Spleen (tissue), 11 donors: Measurements from ENCODE around the gene MSI2. TPM values are rescaled to one million over a fixed set of nuclear protein-coding genes. Genes with fewer than 3 reads are reported as not detected.

Experiments
- DNase-seq: peaks from one replicate; pipeline ENCODE4 v3.0.0-alpha.2; 2020
- H3K27ac ChIP-seq, 8 donors: fragments of 200-600 bp; sonication (generic) in 7 of 8; 1 replicate in 4 of 8; 2 replicates in 4 of 8; pipeline versions ENCODE4 v1.5.0 to v1.8.0; 2016 to 2021; ENCODE audit warnings: inconsistent platforms in 4 of 8, mild to moderate bottlenecking in 4 of 8, moderate library complexity in 1 of 8
- H3K27me3 ChIP-seq, 7 donors: fragments of 200-600 bp; sonication (generic) in 6 of 7; replicated peaks in 1 of 7; 1 replicate in 4 of 7; 2 replicates in 3 of 7; pipeline versions ENCODE4 v1.5.0 to v1.8.0; 2016 to 2021; ENCODE audit warnings: inconsistent platforms in 3 of 7, mild to moderate bottlenecking in 1 of 7
- H3K36me3 ChIP-seq, 6 donors: fragments of 200-600 bp; sonication (generic) in 5 of 6; 1 replicate in 4 of 6; 2 replicates in 2 of 6; pipeline versions ENCODE4 v1.5.0 to v1.8.0; 2016 to 2021; ENCODE audit warnings: inconsistent platforms in 2 of 6
- H3K4me1 ChIP-seq, 6 donors: fragments of 200-600 bp; sonication (generic) in 5 of 6; 1 replicate in 3 of 6; 2 replicates in 3 of 6; pipeline versions ENCODE4 v1.5.0 to v1.8.0; 2016 to 2021; ENCODE audit warnings: inconsistent platforms in 3 of 6
- H3K4me3 ChIP-seq, 8 donors: fragments of 200-600 bp; sonication (generic) in 7 of 8; 1 replicate in 4 of 8; 2 replicates in 4 of 8; pipeline versions ENCODE4 v1.5.0 to v1.8.0; 2016 to 2021; ENCODE audit warnings: inconsistent platforms in 4 of 8, mild to moderate bottlenecking in 4 of 8, moderate library complexity in 2 of 8
- H3K9me3 ChIP-seq, 8 donors: fragments of 200-600 bp; sonication (generic) in 7 of 8; 1 replicate in 4 of 8; 2 replicates in 4 of 8; pipeline versions ENCODE4 v1.5.0 to v1.8.0; 2016 to 2021; ENCODE audit warnings: inconsistent platforms in 4 of 8
- CTCF ChIP-seq, 11 experiments: fragments of 200-600 bp in 7 of 11; fragments of 450-650 bp in 4 of 11; sonication (generic) in 4 of 11; IDR thresholded peaks in 8 of 11; conservative IDR thresholded peaks in 3 of 11; 1 replicate in 7 of 11; 2 replicates in 4 of 11; pipeline versions ENCODE4 v1.4.0 to v1.8.0; 2016 to 2021; ENCODE audit warnings: antibody characterized with exemption in 11 of 11, inconsistent platforms in 4 of 11, mild to moderate bottlenecking in 1 of 11
- POLR2A ChIP-seq, 3 donors: fragments of 450-650 bp; IDR thresholded peaks; one replicate each; pipeline ENCODE4 v1.5.1; 2017; ENCODE audit warnings: antibody characterized with exemption in 3 of 3, mild to moderate bottlenecking in 1 of 3
- POLR2AphosphoS5 ChIP-seq, 3 donors: sonication (generic); formaldehyde crosslinking; IDR thresholded peaks; one replicate each; pipeline ENCODE4 v1.5.1; 2017; ENCODE audit warnings: antibody characterized with exemption in 3 of 3
- WGBS, 5 donors: extraction: QIAGEN DNeasy Blood & Tissue Kit in 3 of 5; methylation state at CpG; one replicate each; pipeline versions ENCODE4 v1.1.5 to v1.1.7; 2013 to 2018; 5-methylcytosine and 5-hydroxymethylcytosine counted together
- intact Hi-C: fragments of 100-400 bp; cut with DNase I; formaldehyde crosslinking; loops from one replicate; pipeline ENCODE4 v1.15.0; 2023; ENCODE audit warnings: low total_unique reads
- polyA plus RNA-seq, 3 donors: library from polyadenylated mRNA; stranded (reverse); fragments of 200-250 nt; gene quantifications; one replicate each; pipeline ENCODE4 v1.2.1, GENCODE V29; 2013
- total RNA-seq, 7 donors: library from RNA; depleted of rRNA in 3 of 7; stranded (reverse); fragments of >200 nt in 3 of 7; fragmentation: NEBNext Ultra II Directional in 4 of 7; extraction: Animal tissue kit (Norgen Biotek cat#: 25700) in 4 of 7; gene quantifications; one replicate each; pipeline versions ENCODE4 v1.1.0 to v1.2.1, GENCODE V29; 2016 to 2021
- donor health status: healthy with polysubstance abuse.
- donor health status: DM: no; HTN: no; CAD: no; lungs with moderate emphysema.
- donor health status: DM: no; HTN: no; CAD: no.
- donor health status: Bipolar disorder and iron deficiency.
- donor health status: healthy.
- donor health status: DM: no; HTN: no; CAD: no.
- donor health status: DM: yes; HTN: yes; CAD: no.

Gene MSI2
- total and polyA plus RNA-seq, 10 donors, result 9.8 to 131 (median 64.7) TPM

- intact Hi-C loops, result no loop called here
- no peaks in the 10 kb centered on the region for H3K36me3 ChIP-seq
These were observed 458.4 kb downstream of the MSI2 start for GRCh38 chr17:57714665-57715180.

GRCh38 chr17:57715981-57716380, 459.7 kb downstream of the MSI2 start:
- Histone ChIP-seq H3K36me3 (no peaks in the 10 kb centered on the region), H3K27ac (no peak overlapping the region), H3K4me1 (no peaks in the 10 kb centered on the region), H3K9me3 (no peaks in the 10 kb centered on the region), H3K27me3 (peaks cover 0 to 18% (median 0%) of the 10 kb centered on the region in 7 donors), H3K4me3 (no peak overlapping the region)
- no peak for DNase-seq
- 74 to 96% (median 79%) methylated on average over 1 of the region's 1 CpG for WGBS, 5 donors
- TF ChIP-seq CTCF (IDR thresholded peaks at IDR 0.05 in 8 of 11, conservative IDR thresholded peaks at IDR 0.05 in 3 of 11) (no peak), POLR2A (IDR thresholded peaks at IDR 0.05) (no peak), POLR2AphosphoS5 (IDR thresholded peaks at IDR 0.05) (no peak)
- intact Hi-C loops, result no loop called here

More at GRCh38 chr17:57714665-57715180, 458.4 kb downstream of the MSI2 start:
- WGBS, 5 donors, result 60 to 77% (median 71%) methylated on average over 7 of the region's 7 CpGs
- H3K9me3 ChIP-seq, result peaks cover 0 to 9% (median 2%) of the 10 kb centered on the region in 8 donors
- no peak overlapping the region for H3K27ac ChIP-seq
- H3K4me1 ChIP-seq, result no peaks in the 10 kb centered on the region
- peaks cover 0 to 18% (median 0%) of the 10 kb centered on the region in 7 donors for H3K27me3 ChIP-seq
- DNase-seq, result no peak
- H3K4me3 ChIP-seq, result no peak overlapping the region
- no peak for TF ChIP-seq CTCF (IDR thresholded peaks at IDR 0.05 in 8 of 11, conservative IDR thresholded peaks at IDR 0.05 in 3 of 11)

DNA sequence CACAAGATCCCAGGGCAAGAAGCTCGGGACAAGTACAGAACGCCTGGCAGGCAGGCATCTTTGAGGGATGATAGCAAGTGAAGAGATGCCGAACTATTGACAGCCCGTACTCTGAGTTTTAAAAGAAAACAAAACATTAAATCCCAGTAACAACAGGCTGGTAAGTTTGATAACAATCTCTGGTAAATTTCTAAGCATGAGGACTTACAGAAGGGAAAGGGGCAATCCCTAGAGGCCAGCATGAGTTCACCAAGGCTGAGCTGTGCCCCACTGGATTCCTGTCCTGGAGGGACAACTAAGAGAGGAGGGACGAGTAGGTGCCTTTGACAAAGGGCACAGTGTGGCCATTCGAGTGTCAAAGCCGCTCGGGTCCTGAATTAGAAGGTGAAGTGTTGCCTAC, 462.6 kb downstream of the MSI2 start:
- WGBS, 5 donors, result 85 to 93% (median 91%) methylated on average over 8 of the region's 8 CpGs
- no peaks in the 10 kb centered on the region for H3K9me3 ChIP-seq
- no peak overlapping the region for H3K4me3 ChIP-seq
- no peak for TF ChIP-seq CTCF (IDR thresholded peaks at IDR 0.05 in 8 of 11, conservative IDR thresholded peaks at IDR 0.05 in 3 of 11)
- no peak for TF ChIP-seq POLR2A (IDR thresholded peaks at IDR 0.05)
- TF ChIP-seq POLR2AphosphoS5 (IDR thresholded peaks at IDR 0.05), result no peak
- no peak overlapping the region for H3K27ac ChIP-seq
- intact Hi-C loops, result no loop called here
- no peaks in the 10 kb centered on the region for H3K36me3 ChIP-seq
- peaks cover 3 to 11% (median 7%) of the 10 kb centered on the region in 6 donors for H3K4me1 ChIP-seq
- H3K27me3 ChIP-seq, result peaks cover 0 to 18% (median 0%) of the 10 kb centered on the region in 7 donors
- DNase-seq, result no peak

DNA sequence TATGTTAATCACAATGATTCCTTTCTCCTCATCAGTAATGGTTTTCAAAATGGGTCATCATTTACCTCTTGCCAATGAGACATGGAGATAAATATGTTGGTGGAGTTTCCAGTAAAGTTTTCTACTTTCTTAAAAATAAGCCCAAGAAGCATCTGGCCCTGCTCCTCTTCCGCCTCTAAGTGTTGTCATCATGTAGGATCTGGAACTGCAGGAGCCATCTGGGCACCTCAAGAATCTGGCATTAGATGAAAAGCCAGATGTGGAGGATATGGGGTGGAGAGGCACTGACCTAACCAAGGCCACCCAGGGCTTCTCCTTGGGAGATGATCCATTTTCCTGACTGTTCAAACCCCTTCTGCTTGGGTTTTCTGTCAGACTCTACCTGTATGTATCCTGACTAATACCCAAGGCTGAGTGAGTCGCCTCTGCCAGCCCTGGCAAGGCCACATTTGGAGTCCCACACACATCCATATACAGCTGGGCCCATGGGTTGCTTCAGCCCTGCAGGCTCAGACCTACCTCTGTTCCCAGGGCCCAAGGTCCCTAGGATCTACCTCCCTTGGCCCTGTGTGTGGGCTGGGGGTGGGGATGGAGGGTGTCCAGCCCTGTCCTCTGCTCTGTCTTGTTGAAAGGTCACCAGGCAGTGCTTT, 464.2 kb downstream of the MSI2 start:
- intact Hi-C loops, result no loop called here
- no peaks in the 10 kb centered on the region for H3K36me3 ChIP-seq
- H3K4me3 ChIP-seq, result no peak overlapping the region
- TF ChIP-seq POLR2AphosphoS5 (IDR thresholded peaks at IDR 0.05), result no peak
- TF ChIP-seq CTCF (IDR thresholded peaks at IDR 0.05 in 8 of 11, conservative IDR thresholded peaks at IDR 0.05 in 3 of 11), result no peak
- no peak for TF ChIP-seq POLR2A (IDR thresholded peaks at IDR 0.05)
- H3K9me3 ChIP-seq, result no peaks in the 10 kb centered on the region
- H3K4me1 ChIP-seq, result peaks cover 3 to 22% (median 17%) of the 10 kb centered on the region in 6 donors
- DNase-seq, result no peak
- H3K27ac ChIP-seq, result no peak overlapping the region
- peaks cover 0 to 5% (median 0%) of the 10 kb centered on the region in 7 donors for H3K27me3 ChIP-seq
- WGBS, 5 donors, result 72 to 92% (median 86%) methylated on average over 2 of the region's 2 CpGs
